Kidney epithelial cell (primary cell): ENCODE data around the gene COBL. TPM values are rescaled to one million over a fixed set of nuclear protein-coding genes. Genes with fewer than 3 reads are reported as not detected.

Source experiments
- DNase-seq: peaks from one replicate; pipeline ENCODE4 v3.0.0-alpha.2; 2010; ENCODE audit warnings: low read depth
- H3K27me3 ChIP-seq: 2 replicates; pipeline ENCODE4 v1.6.0; 2011; ENCODE audit warnings: low read length; ENCODE audit not compliant: control insufficient read depth, insufficient read depth
- H3K36me3 ChIP-seq: 2 replicates; pipeline ENCODE4 v1.5.1; 2011; ENCODE audit warnings: low read length; ENCODE audit not compliant: control insufficient read depth, insufficient read depth
- H3K4me3 ChIP-seq: 2 replicates; pipeline ENCODE4 v1.5.1; 2011; ENCODE audit warnings: low read depth, mild to moderate bottlenecking, control low read depth, low read length
- CTCF ChIP-seq: IDR thresholded peaks from 2 replicates; pipeline ENCODE4 v1.5.1; 2011; ENCODE audit warnings: mild to moderate bottlenecking, moderate library complexity, low read length, control low read depth, inconsistent platforms; ENCODE audit not compliant: insufficient read depth, poor library complexity, severe bottlenecking
- total RNA-seq: library from RNA; depleted of rRNA; stranded (reverse); fragments of >200 nt; gene quantifications from 2 replicates; pipeline ENCODE4 v1.2.3, GENCODE V29; 2015

Gene COBL
- total RNA-seq, 1 donor from 2014 or later, result 7.1 TPM

DNA sequence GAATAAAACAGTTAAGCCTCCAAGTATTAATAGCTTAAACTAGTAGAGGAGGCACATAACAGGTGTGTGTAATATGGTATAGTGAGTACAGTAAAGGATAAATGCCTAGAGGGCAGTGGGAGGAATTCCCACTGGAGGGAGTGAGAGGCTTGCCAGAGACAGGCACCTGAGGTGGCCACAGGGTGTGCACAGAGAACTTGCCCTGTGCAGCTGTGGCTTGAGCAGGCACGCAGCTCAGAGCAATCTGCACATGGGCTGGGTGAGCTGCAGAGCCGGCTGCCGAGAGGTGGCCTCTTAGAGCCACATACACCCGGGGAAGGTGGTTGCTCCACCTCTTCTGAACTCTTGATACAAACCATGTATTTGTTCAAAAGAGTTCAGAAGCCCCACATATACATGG lies 237.1 kb downstream of the COBL start:
- no peak for TF ChIP-seq CTCF
- no peak for DNase-seq
- Histone ChIP-seq H3K4me3 (no peak overlapping the region), H3K36me3 (no peaks in the 10 kb centered on the region), H3K27me3 (no peaks in the 10 kb centered on the region)

- no peak overlapping the region for H3K4me3 ChIP-seq
- DNase-seq, result no peak
- no peaks in the 10 kb centered on the region for H3K36me3 ChIP-seq
- TF ChIP-seq CTCF, result no peak
- H3K27me3 ChIP-seq, result no peaks in the 10 kb centered on the region
These were observed 238.0 kb downstream of the COBL start for GRCh38 chr7:51078653-51079052.

- Histone ChIP-seq H3K4me3 (no peak overlapping the region), H3K36me3 (no peaks in the 10 kb centered on the region), H3K27me3 (no peaks in the 10 kb centered on the region)
- DNase-seq, result no peak
- no peak for TF ChIP-seq CTCF
These were observed 238.6 kb downstream of the COBL start for GRCh38 chr7:51077987-51078370.

GRCh38 chr7:51077316-51077986 lies 239.2 kb downstream of the COBL start:
- H3K36me3 ChIP-seq, result no peaks in the 10 kb centered on the region
- no peaks in the 10 kb centered on the region for H3K27me3 ChIP-seq
- H3K4me3 ChIP-seq, result no peak overlapping the region
- no peak for TF ChIP-seq CTCF
- DNase-seq, result no peak

DNA sequence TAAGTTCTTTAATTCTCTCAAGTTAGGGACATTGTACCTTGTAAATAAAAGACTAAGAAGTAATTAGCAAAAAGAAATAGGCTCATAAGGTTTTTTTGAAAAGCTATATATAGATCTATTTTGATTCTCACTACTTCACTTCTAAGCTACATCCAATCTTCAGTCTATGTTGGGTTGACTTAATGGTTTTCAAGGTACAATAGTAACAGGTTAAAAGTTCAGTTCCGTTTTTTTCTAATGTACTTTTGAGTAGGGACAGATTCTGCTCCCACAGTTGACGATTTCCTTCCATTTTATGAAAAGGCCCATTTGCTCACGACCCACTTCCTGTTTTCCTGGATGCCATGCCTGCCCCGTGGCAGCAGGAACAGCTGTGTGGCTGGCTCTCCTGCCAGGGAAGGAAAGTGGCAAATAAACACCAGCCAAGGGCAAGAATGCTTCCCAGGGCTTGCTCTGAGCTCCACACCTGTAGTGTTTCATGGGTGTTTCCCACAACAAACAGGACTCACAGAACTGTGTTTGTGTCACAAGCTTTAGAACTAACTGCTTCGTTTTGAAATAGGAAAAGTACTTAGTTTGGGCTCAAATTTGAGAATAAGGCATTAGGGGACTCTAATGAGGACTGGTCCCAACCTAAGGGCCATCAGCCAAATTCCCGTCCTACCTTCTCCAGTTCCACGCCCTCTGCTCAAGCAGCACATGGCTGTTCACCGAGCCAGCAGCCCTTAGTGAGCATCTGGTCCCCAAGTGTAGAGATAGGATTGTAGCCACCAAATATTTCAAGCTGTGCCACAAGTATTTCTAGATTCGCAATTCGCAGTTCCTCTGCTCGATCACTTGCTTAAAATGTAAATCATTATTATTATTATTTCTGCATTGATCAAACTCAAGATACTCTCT lies 240.7 kb downstream of the COBL start:
- no peak for TF ChIP-seq CTCF
- Histone ChIP-seq H3K4me3 (no peak overlapping the region), H3K36me3 (no peaks in the 10 kb centered on the region), H3K27me3 (no peaks in the 10 kb centered on the region)
- no peak for DNase-seq
